ENCODE data around the gene ZFAND3.

ZFAND3 gene

DNA sequence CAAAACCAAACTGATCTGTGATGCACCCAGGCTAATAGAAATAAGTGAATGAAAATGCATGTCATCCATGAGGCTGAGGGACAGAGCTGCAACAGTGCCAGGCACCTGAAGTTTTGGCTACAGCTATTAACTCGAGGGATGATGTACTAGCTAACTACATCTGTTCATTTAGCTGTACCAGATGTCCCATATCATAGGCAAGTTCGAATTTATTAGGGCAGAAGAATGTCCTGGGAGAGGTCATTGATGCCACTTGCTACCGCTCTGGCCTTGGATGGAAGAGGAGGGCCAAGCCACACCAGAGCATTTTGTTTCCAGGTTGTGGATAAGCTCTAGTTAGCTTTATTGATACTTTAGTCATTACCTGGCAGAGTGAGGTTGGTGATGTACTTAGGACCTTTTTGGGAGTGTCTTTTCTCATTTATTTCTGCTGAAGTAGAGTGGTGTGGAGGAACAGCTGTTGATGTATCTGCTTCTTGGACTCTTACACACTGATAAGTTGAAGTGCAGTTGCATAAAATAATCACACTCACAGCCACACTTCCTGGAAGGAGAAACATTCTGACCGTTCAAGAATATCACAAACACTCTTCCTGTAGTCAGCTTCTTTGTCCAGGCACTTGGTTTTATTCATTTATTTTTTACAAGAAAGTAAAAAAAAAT lies 8.2 kb downstream of the ZFAND3 start:
- no peak for DNase-seq

DNA sequence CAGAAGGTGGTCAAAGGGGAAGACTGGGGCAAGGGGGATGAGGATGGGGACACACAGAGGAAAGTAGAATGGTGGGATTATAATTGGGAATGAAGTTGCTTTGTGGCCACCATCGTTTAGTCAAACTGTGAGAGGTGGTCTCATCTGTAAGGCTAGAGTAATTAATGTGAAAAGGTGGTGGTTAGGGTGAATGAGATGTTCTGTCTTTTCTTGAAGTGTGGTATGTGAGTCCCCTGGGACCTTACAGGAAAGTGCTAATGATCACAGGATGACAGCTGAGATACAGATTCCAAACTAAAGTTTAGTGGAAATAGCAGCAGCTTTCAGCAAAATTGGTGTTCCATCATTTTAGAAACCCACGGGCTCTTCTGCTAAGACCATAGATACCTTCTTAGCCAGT lies 10.7 kb downstream of the ZFAND3 start:
- DNase-seq, result no peak

DNA sequence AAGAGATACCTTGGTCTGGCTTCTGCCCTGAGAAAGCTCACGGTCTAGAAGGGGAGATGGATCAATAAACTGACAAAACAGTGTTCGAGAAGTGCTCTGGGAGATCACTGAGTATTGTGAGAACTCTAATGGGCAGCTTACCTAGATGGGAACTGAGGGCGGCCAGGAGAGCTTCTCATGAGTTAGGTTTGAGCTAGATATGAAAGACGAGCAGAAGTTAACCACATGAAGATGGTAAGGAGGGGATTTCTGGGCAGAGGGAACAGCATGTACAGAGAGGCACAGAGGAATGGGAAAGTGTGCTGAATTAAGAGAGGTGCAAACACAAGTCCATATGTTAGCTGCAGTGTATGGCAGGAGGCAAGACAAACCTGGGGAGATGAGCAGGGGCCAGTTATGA lies 11.9 kb downstream of the ZFAND3 start:
- DNase-seq, result no peak

DNA sequence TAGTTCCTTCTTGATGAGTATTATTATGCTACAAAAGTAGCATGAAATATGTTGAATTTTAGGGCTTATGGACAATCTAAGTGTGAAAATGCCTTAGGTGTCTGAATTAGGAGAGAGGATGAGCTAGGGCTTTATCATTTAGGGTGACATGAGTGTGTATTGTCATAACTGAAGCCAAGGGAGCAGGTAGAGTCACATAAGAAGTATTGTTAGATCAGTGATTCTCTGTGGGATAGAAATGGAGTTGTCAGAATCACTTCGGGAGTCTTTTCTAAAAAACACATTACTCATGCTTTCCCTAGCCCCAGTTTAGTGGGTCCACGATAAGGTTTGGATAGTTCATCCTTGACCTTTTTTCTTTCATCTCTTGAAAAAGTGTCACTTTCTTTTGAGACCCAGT lies 16.4 kb downstream of the ZFAND3 start:
- no peak for DNase-seq

DNA sequence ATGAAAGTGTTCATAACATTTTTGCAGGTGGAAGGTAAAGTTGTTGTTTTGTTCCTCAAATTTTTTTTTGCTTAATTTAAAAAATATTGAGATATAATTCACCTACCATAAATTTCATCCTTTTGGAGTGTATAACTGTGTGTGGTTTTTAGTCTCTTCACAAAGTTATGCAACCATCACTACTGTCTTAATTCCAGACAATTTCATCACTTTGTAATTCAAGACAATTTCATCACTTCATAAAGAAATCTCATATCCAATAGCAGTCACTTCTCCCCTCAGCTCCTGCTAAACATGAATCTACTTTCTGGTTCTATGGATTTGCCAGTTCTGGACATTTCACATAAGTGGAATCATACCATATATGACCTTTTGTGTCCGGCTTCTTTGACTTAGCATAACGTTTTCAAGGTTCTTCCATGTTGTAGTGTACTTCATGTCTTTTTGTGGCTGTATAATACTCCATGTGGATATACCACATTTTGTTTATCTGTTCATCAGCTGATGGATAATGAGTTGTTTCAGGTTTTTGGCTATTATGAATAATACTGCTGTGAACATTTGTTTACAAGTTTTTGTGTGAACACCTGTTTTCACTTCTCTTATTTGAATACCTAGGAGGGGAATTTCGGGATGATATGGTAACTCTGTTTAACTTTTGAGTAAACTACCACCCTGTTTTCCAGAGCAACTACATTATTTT lies 18.8 kb downstream of the ZFAND3 start:
- no peak for DNase-seq

DNA sequence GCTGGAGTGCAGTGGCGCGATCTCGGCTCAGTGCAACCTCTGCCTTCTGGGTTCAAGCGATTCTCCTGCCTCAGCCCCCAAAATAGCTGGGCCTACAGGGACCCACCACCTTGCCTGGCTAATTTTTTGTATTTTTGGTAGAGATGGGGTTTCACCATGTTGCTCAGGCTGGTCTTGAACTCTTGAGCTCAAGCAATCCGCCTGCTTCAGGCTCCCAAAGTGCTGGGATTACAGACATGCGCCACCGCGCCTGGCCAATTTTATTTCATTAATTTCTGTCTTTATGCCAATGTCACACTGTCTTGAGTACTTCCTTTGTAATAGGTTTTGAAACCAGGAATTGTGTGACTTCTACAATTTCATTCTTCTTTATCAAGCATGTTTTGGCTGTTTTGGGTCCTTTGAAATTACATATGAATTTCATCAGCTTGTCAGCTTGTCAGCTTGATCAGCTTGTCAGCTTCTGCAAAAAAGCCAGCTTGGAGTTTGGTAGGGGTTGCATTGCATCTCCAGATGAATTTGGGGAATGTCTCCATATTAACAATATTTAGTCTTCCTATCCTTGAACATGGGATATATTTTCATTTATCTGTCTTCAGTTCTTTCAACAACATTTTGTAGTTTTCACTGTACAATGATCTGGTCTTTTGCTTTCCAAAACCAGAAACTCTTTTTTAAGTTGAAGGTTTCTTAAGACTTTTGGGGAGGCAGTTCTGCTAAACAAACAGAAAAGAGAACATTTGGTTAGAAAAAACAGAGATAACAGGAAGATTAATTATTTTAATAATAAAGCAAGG lies 20.8 kb downstream of the ZFAND3 start:
- DNase-seq, result no peak

DNA sequence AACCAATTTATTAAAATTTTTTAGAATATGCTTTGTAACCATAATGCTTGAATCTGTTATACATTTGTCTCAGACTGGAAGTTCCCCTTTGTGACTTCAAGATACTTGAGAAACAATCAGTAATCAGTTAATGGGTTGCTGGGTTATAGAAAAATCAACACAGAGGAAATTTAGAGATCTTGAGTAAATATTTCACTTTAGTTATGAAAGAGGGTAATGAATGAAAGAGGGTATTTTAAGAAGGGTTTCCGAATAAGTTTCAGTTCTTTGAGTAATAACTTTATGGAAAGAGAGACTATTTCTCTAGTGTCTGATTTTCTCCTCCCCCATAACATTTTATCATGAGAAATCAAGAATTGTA lies 21.4 kb downstream of the ZFAND3 start:
- no peak for DNase-seq

DNA sequence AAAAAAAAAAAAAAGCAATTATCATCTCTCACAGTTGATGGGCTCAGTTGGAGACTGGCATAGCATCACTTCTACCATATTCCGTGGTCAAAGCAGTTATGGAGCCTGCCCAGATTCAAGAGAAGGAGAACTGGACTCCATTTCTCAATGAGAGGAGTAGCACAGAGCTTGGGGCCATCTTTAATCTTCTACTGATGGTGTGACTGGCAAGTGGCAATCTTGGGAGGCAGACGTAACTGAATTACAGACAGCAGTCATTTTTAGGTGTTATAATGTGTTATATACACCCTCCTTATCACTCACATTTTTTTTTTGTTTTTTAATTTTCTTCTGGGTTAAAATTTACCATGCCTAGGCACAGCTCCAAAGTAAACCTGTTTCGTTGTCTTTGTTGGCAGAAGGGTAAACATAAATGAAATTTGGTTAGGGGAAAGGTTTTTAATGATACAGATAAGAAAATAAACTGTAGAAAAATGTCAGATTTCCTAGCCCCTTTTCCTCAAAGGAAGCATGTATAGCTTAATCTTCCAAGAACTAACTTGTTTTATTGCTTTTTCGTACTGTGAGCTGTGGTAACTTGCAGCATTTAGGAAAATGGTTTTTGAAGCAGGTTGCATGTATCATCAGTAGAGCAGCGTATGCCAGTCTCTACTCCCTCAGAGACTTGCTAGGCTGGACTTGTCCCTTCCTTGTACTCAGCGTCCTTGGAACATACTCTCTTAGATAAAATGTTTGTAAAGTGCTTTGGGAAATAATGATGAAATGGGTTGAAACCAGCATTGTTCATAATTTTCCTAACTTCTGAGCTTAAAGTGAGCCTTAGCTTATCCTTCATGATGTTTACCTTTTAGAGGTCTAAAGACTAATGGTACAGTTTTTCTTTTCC lies 25.7 kb downstream of the ZFAND3 start:
- DNase-seq, result no peak

DNA sequence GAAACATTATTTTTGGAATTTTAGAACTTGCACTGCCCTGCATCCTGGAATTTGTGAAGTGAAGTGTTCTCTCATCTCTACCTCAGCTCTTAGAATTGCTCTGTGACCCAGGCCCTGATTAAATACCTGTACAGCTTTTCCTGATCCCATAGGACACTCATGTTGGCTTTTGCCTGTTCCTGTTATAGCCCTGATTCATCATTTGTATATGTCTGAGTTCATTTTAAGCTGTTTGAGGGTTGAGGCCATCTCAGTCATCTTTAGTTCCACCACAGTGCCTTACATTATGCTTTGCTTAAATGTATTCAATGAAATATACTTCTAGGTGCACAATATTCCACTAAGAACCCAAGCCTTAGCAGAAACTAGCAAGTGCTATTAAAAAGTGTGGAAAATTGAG lies 26.4 kb downstream of the ZFAND3 start:
- no peak for DNase-seq

DNA sequence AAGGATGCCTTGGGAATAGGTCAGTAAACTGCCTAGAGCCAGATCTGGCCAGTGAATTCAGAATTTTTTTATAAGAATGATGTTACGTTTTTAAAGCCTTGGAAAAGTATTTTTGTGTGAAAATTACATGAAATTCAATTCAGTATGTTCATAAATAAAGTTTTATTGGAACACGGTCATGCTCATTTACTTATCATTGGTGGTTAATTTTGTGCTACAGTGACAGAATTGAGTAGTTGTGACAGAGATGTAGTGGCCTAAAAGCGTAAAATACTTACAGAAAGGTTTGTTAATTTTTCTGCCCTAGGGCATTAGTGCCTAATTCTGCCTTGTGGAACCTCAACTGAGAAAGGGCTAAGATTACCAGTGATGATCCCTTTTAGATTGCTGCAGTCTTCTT lies 28.2 kb downstream of the ZFAND3 start:
- DNase-seq, result no peak

DNA sequence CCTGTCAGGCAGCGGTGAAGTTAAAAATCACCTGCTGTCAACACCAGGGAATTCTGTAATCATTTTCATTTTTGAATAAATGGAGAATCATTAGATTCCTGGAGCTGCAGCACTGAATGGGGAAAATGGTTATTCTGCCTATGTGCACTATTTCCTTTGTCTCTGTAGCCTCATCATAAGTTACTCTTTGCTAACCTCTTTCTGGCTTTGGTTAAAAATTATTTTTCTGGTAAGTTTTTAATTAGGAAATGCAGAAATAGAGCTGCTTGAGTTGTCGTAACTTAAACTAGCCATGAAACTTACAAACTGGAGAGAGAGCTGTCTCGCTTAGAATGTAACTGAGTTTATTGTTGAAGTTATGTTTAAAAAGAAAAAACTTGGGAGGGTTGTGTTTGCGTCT lies 28.8 kb downstream of the ZFAND3 start:
- no peak for DNase-seq

DNA sequence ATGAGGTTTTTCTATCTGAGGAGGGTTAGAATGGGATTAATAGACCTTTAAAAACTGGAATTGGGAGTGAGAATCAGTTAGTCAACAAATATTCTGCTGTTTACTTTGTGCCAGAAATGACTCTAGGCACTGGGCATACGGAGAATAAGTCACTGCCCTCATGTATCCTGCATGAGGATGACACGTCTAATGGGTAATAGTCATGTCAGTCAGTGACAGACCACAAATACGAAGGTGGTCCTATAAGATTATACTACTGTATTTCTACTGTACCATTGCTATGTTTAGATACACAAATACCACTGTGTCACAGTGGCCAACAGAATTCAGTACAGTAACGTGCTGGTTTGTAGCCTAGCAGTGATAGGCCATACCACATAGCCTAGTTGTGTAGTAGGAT lies 30.7 kb downstream of the ZFAND3 start:
- DNase-seq, result no peak

DNA sequence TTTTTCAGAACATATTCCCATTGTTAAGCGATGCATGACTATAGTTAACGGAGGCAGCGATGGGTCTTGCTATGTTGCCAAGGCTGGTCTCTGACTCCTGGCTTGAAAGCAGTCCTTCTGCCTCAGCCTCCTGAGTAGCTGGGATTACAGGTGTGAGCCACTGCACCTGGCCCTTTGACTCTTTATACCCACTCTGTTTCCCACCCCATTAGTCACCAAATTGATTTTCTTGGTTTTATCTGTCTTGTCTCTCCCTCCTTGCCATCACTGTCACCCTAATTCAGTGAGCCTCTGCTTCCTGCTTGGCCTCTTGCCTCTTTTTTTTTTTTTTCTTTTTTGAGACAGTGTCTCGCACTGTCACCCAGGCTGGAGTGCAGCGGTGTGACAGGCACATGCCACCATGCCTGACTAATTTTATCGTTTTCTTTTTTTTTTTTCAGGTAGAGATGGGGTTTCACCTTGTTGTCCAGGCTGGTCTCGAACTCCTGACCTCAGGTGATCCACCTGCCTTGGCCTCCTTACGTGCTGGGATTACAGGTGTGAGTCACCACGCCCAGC lies 31.3 kb downstream of the ZFAND3 start:
- no peak for DNase-seq

DNA sequence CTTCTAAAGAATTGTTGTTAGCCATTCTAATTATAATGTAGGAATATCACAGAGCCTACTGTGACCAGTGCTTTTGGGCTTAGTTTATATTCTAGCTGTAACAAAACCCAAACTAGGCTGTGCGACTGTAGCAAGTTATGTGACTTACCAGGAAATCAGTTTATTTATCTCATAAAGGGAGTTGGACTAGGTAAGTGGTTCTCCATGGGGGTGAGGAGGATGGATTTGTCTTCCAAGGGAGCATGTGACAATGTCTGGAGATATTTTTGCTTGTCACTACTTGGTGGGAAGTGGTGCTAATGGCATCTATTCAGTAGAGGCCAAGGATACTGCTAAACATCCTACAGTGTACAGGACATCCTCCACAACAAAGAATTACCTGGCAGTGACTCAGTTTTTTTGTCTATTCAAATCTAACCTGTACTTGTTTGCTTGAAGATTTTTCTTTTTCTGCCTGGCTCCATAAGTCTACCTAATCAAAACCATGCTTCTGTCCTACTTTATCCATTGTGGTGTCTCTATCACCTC lies 32.5 kb downstream of the ZFAND3 start:
- DNase-seq, result no peak

DNA sequence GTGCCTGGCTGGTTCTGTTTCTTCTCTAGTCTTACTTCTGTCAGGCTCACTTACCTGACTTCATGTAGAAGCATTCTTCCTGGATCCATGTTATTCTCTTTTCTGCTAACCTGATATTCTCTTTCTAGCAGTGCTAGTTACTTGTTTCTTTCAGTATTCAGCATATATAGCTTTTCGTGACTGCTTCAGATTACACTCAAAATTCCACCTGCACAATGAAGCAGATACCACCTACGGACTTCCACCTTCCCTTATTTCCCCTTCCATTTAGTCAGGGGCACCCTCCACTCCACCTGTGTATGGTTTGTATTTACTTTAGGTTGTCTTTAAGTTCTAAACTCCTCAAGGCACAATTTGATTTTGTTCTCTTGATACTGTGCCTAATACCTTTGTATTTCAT lies 36.8 kb downstream of the ZFAND3 start:
- DNase-seq, result no peak

DNA sequence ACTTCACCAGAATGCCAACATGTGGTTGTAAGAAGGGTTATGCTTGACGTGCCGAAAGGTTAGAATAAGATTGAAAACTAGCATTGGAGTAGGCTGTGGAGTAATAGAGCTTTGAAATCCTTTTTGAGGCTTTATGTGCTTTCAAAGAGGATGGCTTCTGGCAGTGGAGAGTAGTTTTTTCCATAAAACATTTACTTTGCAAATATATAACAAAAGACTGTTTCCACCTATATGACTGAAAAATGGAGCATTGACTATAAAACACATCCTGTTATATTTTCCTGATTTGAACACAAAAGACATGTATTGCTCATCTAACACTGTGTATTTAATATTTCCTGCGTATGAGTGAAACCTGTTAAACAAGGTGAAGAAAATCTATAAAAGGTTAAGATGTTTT lies 38.8 kb downstream of the ZFAND3 start:
- DNase-seq, result no peak

DNA sequence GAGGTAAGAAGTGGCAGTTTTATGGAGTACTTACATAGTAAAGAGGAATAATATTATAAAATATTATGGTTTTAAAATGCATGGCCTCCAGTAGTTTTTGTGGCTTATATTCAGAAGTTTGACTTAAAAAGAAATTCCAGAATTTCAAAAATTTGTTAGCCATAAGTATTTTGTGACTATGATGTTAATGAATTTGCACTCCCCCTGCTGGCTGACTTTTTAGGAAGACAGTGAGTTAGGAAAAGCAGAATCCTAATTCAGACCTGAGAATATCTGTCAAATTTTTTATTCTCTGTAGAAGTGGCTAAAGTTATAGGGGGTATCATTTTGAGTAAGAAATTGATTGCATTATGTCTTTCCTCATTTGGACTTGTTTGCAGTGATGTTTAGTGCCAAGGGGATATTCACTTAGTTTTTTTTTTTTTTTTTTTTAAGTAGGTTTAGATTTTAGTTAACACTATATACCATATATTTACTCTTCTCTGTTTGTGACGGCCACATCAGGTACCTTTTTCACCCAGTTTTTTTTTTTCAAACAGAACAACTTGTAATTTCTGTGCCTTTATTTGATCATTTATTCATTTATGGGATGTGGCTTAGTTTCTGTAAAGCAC lies 40.8 kb downstream of the ZFAND3 start:
- DNase-seq, result peak; percentile 12

DNA sequence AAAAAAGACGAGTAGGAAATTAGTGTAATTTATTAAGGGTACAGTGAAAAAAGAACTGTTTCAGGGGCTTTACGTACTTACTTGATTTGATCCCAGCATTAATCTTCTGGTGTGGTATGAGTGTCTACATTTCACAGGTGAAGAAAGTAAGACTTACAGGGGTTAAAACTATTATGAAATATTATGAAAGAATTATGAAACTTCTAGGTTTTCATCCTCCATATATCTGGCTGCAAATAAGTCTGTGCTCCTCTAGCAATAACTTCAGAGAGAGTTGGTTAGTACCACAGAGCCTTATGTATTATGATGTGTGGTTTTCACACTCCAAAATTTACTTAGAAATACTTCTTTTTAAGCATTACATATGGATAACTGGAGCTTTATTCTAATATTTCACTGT lies 41.9 kb downstream of the ZFAND3 start:
- DNase-seq, result no peak

DNA sequence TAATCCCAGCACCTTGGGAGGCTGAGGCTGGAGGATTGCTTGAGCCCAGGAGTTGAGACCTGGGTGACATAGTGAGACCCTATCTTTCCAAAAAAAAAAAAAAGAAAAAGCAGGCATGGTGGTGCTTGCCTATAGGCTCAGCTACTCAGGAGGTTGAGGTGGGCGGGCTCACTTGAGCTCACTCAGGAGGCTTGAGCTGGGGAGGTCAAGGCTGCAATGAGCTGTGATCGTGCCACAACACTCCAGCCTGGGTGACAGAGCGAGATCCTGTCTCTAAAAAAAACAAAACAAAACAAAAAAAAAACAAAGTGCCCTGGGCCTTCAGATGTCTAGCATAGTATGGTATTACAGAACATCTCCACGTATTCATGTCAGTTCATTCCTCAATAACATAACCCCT lies 42.9 kb downstream of the ZFAND3 start:
- DNase-seq, result no peak

DNA sequence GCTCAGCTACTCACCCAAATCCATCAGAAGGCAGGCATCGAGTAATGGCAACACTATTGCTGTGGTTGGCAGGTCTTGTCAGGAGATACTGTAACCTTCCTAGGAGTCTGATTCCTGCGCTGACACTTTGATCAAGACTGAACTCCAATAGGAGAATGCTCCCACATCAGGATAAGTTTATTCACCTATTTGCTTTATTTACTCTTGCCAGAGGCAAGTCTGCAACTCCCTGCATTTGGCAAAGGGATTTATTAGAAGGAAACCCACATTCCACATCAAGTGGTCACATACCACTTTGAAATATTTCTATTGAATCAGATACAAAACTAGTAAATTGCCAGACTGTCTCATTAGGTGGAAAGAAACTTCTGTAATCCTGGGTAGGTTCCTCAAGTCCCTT lies 43.5 kb downstream of the ZFAND3 start:
- no peak for DNase-seq

DNA sequence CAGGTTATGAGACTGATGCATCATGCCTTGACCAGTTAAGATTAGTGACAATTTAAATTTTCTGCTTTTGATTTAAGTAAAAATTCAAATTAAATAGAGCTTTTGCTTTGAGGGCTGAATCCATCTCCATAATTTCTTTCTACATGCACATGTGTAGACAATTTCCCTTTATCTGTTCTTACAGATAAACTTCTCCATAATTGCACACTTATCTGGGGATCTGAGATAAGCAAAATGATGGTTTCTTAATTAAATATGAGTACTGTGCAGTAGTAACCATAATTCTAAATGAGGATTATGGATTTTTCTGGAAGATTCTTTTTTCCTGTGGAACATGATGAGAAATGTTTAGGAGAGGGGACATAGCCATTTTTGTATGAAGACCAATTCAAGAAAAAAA lies 44.7 kb downstream of the ZFAND3 start:
- no peak for DNase-seq

DNA sequence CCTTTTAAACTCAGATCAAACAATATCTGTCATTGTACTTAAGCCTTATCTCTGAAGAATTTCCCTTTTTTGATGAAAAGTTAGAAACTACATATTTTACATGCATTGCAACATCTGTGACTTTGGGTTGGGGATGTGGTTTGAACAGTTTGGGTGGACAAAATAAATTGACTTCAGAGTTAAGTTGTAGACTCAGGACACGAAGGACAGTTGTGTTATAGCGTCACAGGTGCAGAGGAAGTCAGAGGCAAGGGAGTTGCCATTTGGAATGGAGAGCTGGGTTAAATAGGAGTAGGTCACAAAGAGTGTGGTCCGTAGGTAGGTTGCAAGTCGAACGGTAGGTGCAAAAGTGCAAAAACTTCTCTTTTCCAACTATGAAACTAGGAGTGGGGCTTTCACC lies 46.0 kb downstream of the ZFAND3 start:
- no peak for DNase-seq
